NCI-H2171 treated with DMSO at 0.1 percent for 48 hours (cell line): Measurements from ENCODE around the gene SMARCC2.
A peak's percentile ranks its signal among the peaks of the same experiment; 100 is the strongest.

Experiments
- DNase-seq: peaks from one replicate; lab custom pipeline; 2025; lab: John Stamatoyannopoulos, UW

Gene SMARCC2

GRCh38 chr12:56189099-56189917 is at the start of gene SMARCC2:
Gene SMARCC2 (minus strand): TSS chr12:56189483. CDS start chr12:56189461, 22 bp downstream.
- peak; percentile 83 for DNase-seq

- no peak for DNase-seq
Observed at GRCh38 chr12:56237552-56237951, 48.3 kb upstream of the SMARCC2 start.

GRCh38 chr12:56236985-56237384 is 47.7 kb upstream of the SMARCC2 start:
- no peak for DNase-seq

- DNase-seq: no peak
Observed at GRCh38 chr12:56236091-56236490, 46.8 kb upstream of the SMARCC2 start.

GRCh38 chr12:56234746-56235436 is 45.6 kb upstream of the SMARCC2 start:
- DNase-seq: no peak

- DNase-seq: no peak
Observed at GRCh38 chr12:56231184-56231582, 41.9 kb upstream of the SMARCC2 start.

GRCh38 chr12:56230432-56231183 is 41.3 kb upstream of the SMARCC2 start:
- no peak for DNase-seq

GRCh38 chr12:56229916-56230431 is 40.7 kb upstream of the SMARCC2 start, which contains the start of gene SLC39A5:
Gene SLC39A5 (plus strand): TSS chr12:56230051. CDS start chr12:56231275, 1,224 bp downstream.
- no peak for DNase-seq

GRCh38 chr12:56229082-56229481 is 39.8 kb upstream of the SMARCC2 start:
- no peak for DNase-seq

- no peak for DNase-seq
Observed at GRCh38 chr12:56224954-56225353, 35.7 kb upstream of the SMARCC2 start.

GRCh38 chr12:56224102-56224701 is 34.9 kb upstream of the SMARCC2 start, which contains the start of gene NABP2:
Gene NABP2 (plus strand): TSS chr12:56224342. CDS start chr12:56224857, 515 bp downstream.
- peak; percentile 96 for DNase-seq

GRCh38 chr12:56223571-56224101 is 34.4 kb upstream of the SMARCC2 start:
- DNase-seq: no peak

GRCh38 chr12:56222531-56222895 is 33.2 kb upstream of the SMARCC2 start:
- no peak for DNase-seq

- peak; percentile 94 for DNase-seq
Observed at GRCh38 chr12:56221757-56222530, 32.7 kb upstream of the SMARCC2 start, which contains the start of gene RNF41. Gene RNF41 (minus strand): TSS chr12:56221922. CDS start chr12:56214047, 7,875 bp downstream.

- DNase-seq: no peak
Observed at GRCh38 chr12:56221232-56221756, 32.0 kb upstream of the SMARCC2 start.

- no peak for DNase-seq
Observed at GRCh38 chr12:56220611-56221231, 31.4 kb upstream of the SMARCC2 start.

- no peak for DNase-seq
Observed at GRCh38 chr12:56219840-56220239, 30.6 kb upstream of the SMARCC2 start.

- no peak for DNase-seq
Observed at GRCh38 chr12:56216461-56216860, 27.2 kb upstream of the SMARCC2 start.

GRCh38 chr12:56213878-56214277 is 24.6 kb upstream of the SMARCC2 start:
- no peak for DNase-seq

GRCh38 chr12:56212361-56212760 is 23.1 kb upstream of the SMARCC2 start:
- no peak for DNase-seq
